ENCODE measurements around the gene FAM20C.

DNA sequence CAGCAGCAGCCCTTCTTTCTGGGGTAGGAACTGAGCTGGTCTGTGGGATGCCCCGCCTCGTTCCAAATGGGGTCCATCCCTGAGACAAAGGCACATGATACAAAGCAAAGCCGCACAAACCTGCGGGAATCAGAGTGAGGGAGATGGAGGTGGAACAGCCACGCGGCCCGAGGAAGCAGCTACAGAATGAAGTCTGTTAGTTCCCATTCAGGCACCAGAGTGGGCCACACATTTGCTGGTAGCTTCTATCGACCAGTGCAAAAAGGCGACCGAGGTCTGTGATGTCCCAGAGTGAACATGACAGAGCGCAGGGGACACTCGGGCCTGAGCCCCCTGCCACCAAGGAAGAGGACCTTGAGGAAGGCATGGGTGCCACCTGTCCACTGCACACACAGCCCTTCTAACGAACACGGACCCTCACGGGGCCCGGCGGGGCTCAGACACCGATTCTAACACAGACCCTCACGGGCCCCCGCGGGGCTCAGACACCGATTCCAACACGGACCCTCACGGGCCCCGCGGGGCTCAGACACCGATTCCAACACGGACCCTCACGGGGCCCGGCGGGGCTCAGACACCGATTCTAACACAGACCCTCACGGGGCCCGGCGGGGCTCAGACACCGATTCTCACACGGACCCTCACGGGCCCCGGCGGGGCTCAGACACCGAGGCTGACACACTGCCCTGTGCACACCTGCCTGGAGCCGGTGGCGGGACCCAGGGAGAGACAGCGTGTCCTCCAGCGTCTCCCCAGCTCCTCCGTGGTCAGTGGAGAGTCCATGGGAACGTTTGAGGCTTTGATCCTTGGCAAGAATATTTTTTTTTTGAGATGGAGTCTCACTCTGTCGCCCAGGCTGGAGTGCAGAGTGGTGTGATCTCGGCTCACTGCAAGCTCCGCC is 32.8 kb upstream of the FAM20C start:
- TF ChIP-seq, protein P1, sequence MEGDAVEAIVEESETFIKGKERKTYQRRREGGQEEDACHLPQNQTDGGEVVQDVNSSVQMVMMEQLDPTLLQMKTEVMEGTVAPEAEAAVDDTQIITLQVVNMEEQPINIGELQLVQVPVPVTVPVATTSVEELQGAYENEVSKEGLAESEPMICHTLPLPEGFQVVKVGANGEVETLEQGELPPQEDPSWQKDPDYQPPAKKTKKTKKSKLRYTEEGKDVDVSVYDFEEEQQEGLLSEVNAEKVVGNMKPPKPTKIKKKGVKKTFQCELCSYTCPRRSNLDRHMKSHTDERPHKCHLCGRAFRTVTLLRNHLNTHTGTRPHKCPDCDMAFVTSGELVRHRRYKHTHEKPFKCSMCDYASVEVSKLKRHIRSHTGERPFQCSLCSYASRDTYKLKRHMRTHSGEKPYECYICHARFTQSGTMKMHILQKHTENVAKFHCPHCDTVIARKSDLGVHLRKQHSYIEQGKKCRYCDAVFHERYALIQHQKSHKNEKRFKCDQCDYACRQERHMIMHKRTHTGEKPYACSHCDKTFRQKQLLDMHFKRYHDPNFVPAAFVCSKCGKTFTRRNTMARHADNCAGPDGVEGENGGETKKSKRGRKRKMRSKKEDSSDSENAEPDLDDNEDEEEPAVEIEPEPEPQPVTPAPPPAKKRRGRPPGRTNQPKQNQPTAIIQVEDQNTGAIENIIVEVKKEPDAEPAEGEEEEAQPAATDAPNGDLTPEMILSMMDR (IDR thresholded peaks at IDR 0.05) = no peak
- TF ChIP-seq POLR2A (IDR thresholded peaks at IDR 0.05) = no peak
